Heart right ventricle (tissue), 16 donors: ENCODE measurements around the gene TMEM106C. TPM values are rescaled to one million over a fixed set of nuclear protein-coding genes. Genes with fewer than 3 reads are reported as not detected.

Experiments
- ATAC-seq, 8 donors: fragments of 200-7000 bp; cut with Tn5 transposase; one replicate each; pipeline ENCODE4 v1.9.1; 2020; ENCODE audit warnings: mild to moderate bottlenecking in 8 of 8, moderate library complexity in 8 of 8, moderate number of reproducible peaks in 1 of 8
- DNase-seq, 2 donors: peaks; one replicate each; pipeline ENCODE4 v3.0.0-alpha.2; 2020
- H3K27ac ChIP-seq, 10 donors: fragments of 200-600 bp; sonication (generic) in 2 of 10; one replicate each; pipeline versions ENCODE4 v1.5.0 to v1.8.0; 2020 to 2022; ENCODE audit warnings: mild to moderate bottlenecking in 3 of 10
- H3K27me3 ChIP-seq, 7 donors: fragments of 200-600 bp; one replicate each; pipeline ENCODE4 v1.8.0; 2021 to 2022; ENCODE audit warnings: mild to moderate bottlenecking in 2 of 7
- H3K36me3 ChIP-seq, 9 donors: fragments of 200-600 bp; sonication (generic) in 1 of 9; one replicate each; pipeline versions ENCODE4 v1.5.0 to v1.8.0; 2020 to 2022; ENCODE audit warnings: mild to moderate bottlenecking in 2 of 9
- H3K4me1 ChIP-seq, 9 donors: fragments of 200-600 bp; sonication (generic) in 1 of 9; one replicate each; pipeline versions ENCODE4 v1.5.0 to v1.8.0; 2020 to 2022; ENCODE audit warnings: mild to moderate bottlenecking in 4 of 9
- H3K4me3 ChIP-seq, 10 donors: fragments of 200-600 bp; sonication (generic) in 2 of 10; one replicate each; pipeline versions ENCODE4 v1.5.0 to v1.8.0; 2020 to 2022; ENCODE audit warnings: mild to moderate bottlenecking in 7 of 10, moderate library complexity in 2 of 10
- H3K9me3 ChIP-seq, 11 donors: fragments of 200-600 bp in 10 of 11; sonication (generic) in 2 of 11; one replicate each; pipeline versions ENCODE4 v1.5.0 to v1.8.0; 2013 to 2022; ENCODE audit warnings: mild to moderate bottlenecking in 2 of 11, control low read depth in 1 of 11, moderate library complexity in 1 of 11
- CTCF ChIP-seq, 9 donors: fragments of 200-600 bp; sonication (generic) in 2 of 9; IDR thresholded peaks; one replicate each; pipeline versions ENCODE4 v1.5.0 to v1.8.0; 2021 to 2022; ENCODE audit warnings: antibody characterized with exemption in 9 of 9, mild to moderate bottlenecking in 5 of 9, moderate library complexity in 1 of 9
- WGBS, 2 donors: extraction: QIAGEN DNeasy Blood & Tissue Kit; methylation state at CpG; one replicate each; pipeline ENCODE4 v1.1.7; 2013; ENCODE audit warnings: inconsistent platforms in 1 of 2; 5-methylcytosine and 5-hydroxymethylcytosine counted together
- intact Hi-C, 10 donors: fragments of 100-400 bp; cut with DNase I; formaldehyde crosslinking; loops; one replicate each; pipeline versions ENCODE4 v1.11.1 to v1.14.2; 2022
- polyA plus RNA-seq, 2 donors: library from polyadenylated mRNA; stranded (reverse); fragments of 200-250 nt; gene quantifications; one replicate each; pipeline ENCODE4 v1.2.3, GENCODE V29; 2013
- total RNA-seq, 10 donors: library from RNA; stranded (reverse); fragmentation: NEBNext Ultra II Directional in 3 of 10; extraction: Animal tissue kit (Norgen Biotek cat#: 25700) in 3 of 10; gene quantifications; one replicate each; pipeline versions ENCODE4 v1.2.1 to v1.2.4, GENCODE V29; 2021 to 2023
- donor health status: Arrhythmogenic right ventricular cardiomyopathy.
- donor health status: ischemic (EF 13 %, LVEDD 7.1; RV severe dilation, severe dysfunction).
- donor health status: healthy with polysubstance abuse.
- donor health status: DM: no; HTN: yes; CAD: no.
- donor health status: DM: no; HTN: no; CAD: no.
- donor health status: ischemic (EF 25% LVEDD 6.9; RV normal size, moderate dysfunction).
- donor health status: ischemic (EF 25% LVEDD 5.7; RV mildly dilated, moderate dysfunction).
- donor health status: healthy.
- donor health status: DM: yes; HTN: yes; CAD: no.
- donor health status: Ischemic cardiomyopathy.
- donor health status: ischemic (EF 35%, LVEDD 5.7; RV mildly dilated, moderate dysfunction).
- donor health status: nonischemic (EF 11% LVEDD 7.7; RV severe dilation, severe dysfunction).
- donor health status: DM: yes; HTN: yes; CAD: no.
- donor health status: PGD.
- donor health status: ischemic (EF 29% LVEDD 5.4; RV normal size, mild dysfunction).
- donor health status: nonischemic (EF 23%, LVEDD 6.1; RV moderate dilation, normal function).

TMEM106C gene
- total and polyA plus RNA-seq, 12 donors = 22.3 to 61.8 (median 40.0) TPM

DNA sequence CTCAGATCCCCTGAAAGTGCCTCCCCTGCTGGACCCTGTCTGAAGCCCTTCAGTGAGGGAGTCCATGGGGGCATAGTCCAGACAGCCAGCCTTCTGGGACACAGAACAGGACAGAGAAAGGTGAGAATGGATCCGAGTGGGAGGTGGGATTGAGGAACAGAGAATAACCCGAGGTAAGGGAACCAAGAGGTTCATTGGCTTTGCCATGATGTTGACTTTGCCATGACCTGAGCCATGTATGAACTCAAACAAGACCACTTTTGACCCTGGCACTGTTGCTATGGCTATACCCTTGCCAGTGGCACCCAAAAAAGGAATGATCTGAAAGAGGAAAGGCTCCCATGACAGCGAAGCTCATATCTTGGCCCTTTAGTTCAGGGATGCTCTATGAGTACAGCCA, 36.0 kb upstream of the TMEM106C start:
- intact Hi-C loops = no loop called here
- 85% methylated on average over 3 of the region's 3 CpGs for WGBS, 2 donors
- no peak for ATAC-seq

DNA sequence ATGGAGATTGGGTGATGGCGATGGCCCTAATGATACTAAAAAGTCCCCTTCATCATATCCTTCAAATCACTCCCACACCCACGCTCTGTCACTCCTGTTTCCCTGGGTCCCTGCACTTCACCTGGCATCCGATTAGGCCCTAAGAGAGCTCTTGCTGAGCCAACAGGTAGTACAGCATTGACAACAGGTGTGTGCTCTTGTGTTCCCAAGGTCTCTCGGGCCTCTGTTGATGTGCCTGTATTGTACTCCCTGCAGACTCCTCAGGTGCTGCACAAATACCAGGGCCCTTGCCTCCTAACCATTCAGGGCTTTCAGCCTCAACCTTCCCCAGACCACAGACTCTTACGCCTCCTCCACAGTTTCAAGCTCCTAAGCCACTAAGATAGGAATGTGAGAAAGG, 32.8 kb upstream of the TMEM106C start:
- 92 to 93% methylated on average over 5 of the region's 5 CpGs for WGBS, 2 donors
- intact Hi-C loops = no loop called here
- Histone ChIP-seq H3K9me3 (peaks cover 0 to 2% (median 0%) of the 10 kb centered on the region in 11 donors), H3K27me3 (peaks cover 0 to 19% (median 0%) of the 10 kb centered on the region in 7 donors), H3K4me1 (peaks cover 0 to 12% (median 5%) of the 10 kb centered on the region in 9 donors), H3K4me3 (no peak overlapping the region), H3K27ac (no peak overlapping the region), H3K36me3 (no peaks in the 10 kb centered on the region)
- ATAC-seq = no peak
- no peak for TF ChIP-seq CTCF (IDR thresholded peaks at IDR 0.05)
- no peak for DNase-seq

More for the DNA sequence above, 36.0 kb upstream of the TMEM106C start:
- no peak for DNase-seq
- Histone ChIP-seq H3K9me3 (peaks cover 0 to 2% (median 0%) of the 10 kb centered on the region in 11 donors), H3K36me3 (no peaks in the 10 kb centered on the region), H3K4me3 (no peak overlapping the region), H3K27ac (no peak overlapping the region), H3K4me1 (no peaks in the 10 kb centered on the region), H3K27me3 (peaks cover 0 to 31% (median 5%) of the 10 kb centered on the region in 7 donors)
- TF ChIP-seq CTCF (IDR thresholded peaks at IDR 0.05) = no peak

DNA sequence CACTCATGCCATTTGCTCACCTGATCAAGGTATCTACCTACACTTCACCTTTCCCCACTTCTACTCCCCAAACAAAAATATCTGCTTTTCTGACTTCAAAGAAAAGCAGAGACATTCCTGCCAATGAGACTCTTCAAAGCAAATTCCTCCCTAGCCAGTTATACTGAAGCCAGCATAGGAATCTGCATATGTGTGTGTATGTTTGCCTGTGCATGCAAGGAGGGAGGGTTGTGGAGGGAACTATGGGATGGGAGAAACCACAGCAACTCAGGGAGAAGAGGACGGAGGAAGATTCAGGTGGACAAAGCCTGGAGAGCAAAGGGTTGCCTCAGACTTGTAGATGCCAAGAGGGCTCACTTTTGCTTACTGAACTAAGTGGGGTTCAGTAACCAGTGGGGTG, 32.2 kb upstream of the TMEM106C start:
- Histone ChIP-seq H3K27me3 (peaks cover 0 to 15% (median 0%) of the 10 kb centered on the region in 7 donors), H3K36me3 (no peaks in the 10 kb centered on the region), H3K4me1 (peaks cover 0 to 14% (median 5%) of the 10 kb centered on the region in 9 donors), H3K9me3 (no peaks in the 10 kb centered on the region), H3K4me3 (no peak overlapping the region), H3K27ac (no peak overlapping the region)
- DNase-seq (no peak), ATAC-seq (no peak)
- 82 to 95% methylated on average over 1 of the region's 1 CpG for WGBS, 2 donors
- no peak for TF ChIP-seq CTCF (IDR thresholded peaks at IDR 0.05)
- intact Hi-C loops = no loop called here

GRCh38 chr12:47935184-47935583, 28.2 kb upstream of the TMEM106C start:
- H3K4me1 ChIP-seq = peaks cover 0 to 26% (median 9%) of the 10 kb centered on the region in 9 donors
- peak; percentile 59 to 89 (median 81) for ATAC-seq
- H3K36me3 ChIP-seq = no peaks in the 10 kb centered on the region
- peaks cover 0 to 6% (median 0%) of the 10 kb centered on the region in 7 donors for H3K27me3 ChIP-seq
- intact Hi-C loops = no loop called here
- H3K4me3 ChIP-seq = no peak overlapping the region
- TF ChIP-seq CTCF (IDR thresholded peaks at IDR 0.05) = no peak
- DNase-seq = peak; percentile 55 to 60
- 20 to 26% methylated on average over 9 of the region's 9 CpGs for WGBS, 2 donors
- H3K9me3 ChIP-seq = no peaks in the 10 kb centered on the region
- H3K27ac ChIP-seq = no peak overlapping the region
